DOHH2 (cell line): ENCODE data around the gene CD70.
"Not testable (repeated sequence)": the region's sequence is repeated elsewhere in the genome, so short reads cannot be mapped to it uniquely, and the experiment has no call there.

ENCODE experiments used
- H3F3A ChIP-seq: fragments of 200-600 bp; sonication (generic), shearing (Covaris generic); 2 replicates; pipeline ENCODE4 v1.6.0; 2016; ENCODE audit warnings: antibody characterized with exemption, mild to moderate bottlenecking; ENCODE audit not compliant: control insufficient read depth, insufficient read depth
- H3K27ac ChIP-seq: fragments of 200-600 bp; sonication (generic); 2 replicates; pipeline ENCODE4 v1.5.1; 2014; ENCODE audit warnings: low read depth, mild to moderate bottlenecking, low read length, moderate library complexity
- H3K27me3 ChIP-seq: fragments of 200-600 bp; sonication (generic); 2 replicates; pipeline ENCODE4 v1.6.1; 2014; ENCODE audit warnings: mild to moderate bottlenecking, low read length, mixed read lengths; ENCODE audit not compliant: control insufficient read depth
- H3K36me3 ChIP-seq: fragments of 200-600 bp; sonication (generic); 2 replicates; pipeline ENCODE4 v1.6.1; 2014; ENCODE audit warnings: mild to moderate bottlenecking, low read length, moderate library complexity, mixed read lengths; ENCODE audit not compliant: control insufficient read depth
- H3K4me1 ChIP-seq: fragments of 200-600 bp; sonication (generic); 2 replicates; pipeline ENCODE4 v1.6.1; 2014; ENCODE audit warnings: mild to moderate bottlenecking, low read length, mixed read lengths; ENCODE audit not compliant: control insufficient read depth
- H3K4me2 ChIP-seq: fragments of 200-600 bp; sonication (generic); 2 replicates; pipeline ENCODE4 v1.6.0; 2014; ENCODE audit warnings: mild to moderate bottlenecking, low read length, moderate library complexity
- H3K4me3 ChIP-seq: fragments of 200-600 bp; sonication (generic); 2 replicates; pipeline ENCODE4 v1.5.1; 2014; ENCODE audit warnings: mild to moderate bottlenecking, low read length, mixed read lengths
- H3K79me2 ChIP-seq: fragments of 200-600 bp; sonication (generic); 2 replicates; pipeline ENCODE4 v1.6.1; 2014; ENCODE audit warnings: mild to moderate bottlenecking, low read length, mixed read lengths; ENCODE audit not compliant: control insufficient read depth
- H3K9me2 ChIP-seq: fragments of 200-600 bp; sonication (generic); replicated peaks from 2 replicates; pipeline ENCODE4 v1.6.1; 2014; ENCODE audit warnings: mild to moderate bottlenecking, low read length, mixed read lengths; ENCODE audit not compliant: control insufficient read depth
- H3K9me3 ChIP-seq: fragments of 200-600 bp; sonication (generic); 2 replicates; pipeline ENCODE4 v1.6.1; 2014; ENCODE audit warnings: antibody characterized with exemption, low read length, mixed read lengths; ENCODE audit not compliant: control insufficient read depth, insufficient read depth
- H4K20me1 ChIP-seq: fragments of 200-600 bp; sonication (generic); 2 replicates; pipeline ENCODE4 v1.6.0; 2014; ENCODE audit warnings: low read depth, mild to moderate bottlenecking, antibody characterized with exemption, low read length, moderate library complexity; ENCODE audit not compliant: control insufficient read depth, insufficient read depth
- CTCF ChIP-seq: fragments of 200-600 bp; sonication (generic); IDR thresholded peaks from one replicate; pipeline ENCODE4 v1.5.1; 2014; ENCODE audit warnings: antibody characterized with exemption, mild to moderate bottlenecking, low read depth, low read length; ENCODE audit not compliant: poor library complexity, severe bottlenecking
- EZH2phosphoT487 ChIP-seq: fragments of 200-600 bp; sonication (generic); IDR thresholded peaks from 2 replicates; pipeline ENCODE4 v1.6.1; 2017; ENCODE audit warnings: borderline replicate concordance, mild to moderate bottlenecking, antibody characterized with exemption, low read length, moderate library complexity, mixed read lengths

CD70 gene

GRCh38 chr19:6564393-6564792 lies 26.6 kb downstream of the CD70 start:
- no peaks in the 10 kb centered on the region for H3K27me3 ChIP-seq
- no peaks in the 10 kb centered on the region for H4K20me1 ChIP-seq
- H3K4me1 ChIP-seq: no peaks in the 10 kb centered on the region
- H3K36me3 ChIP-seq: no peaks in the 10 kb centered on the region
- no peaks in the 10 kb centered on the region for H3K79me2 ChIP-seq
- H3K4me2 ChIP-seq: no peak overlapping the region
- no peaks in the 10 kb centered on the region for H3F3A ChIP-seq
- peaks cover 23% of the 10 kb centered on the region for H3K9me3 ChIP-seq
- TF ChIP-seq CTCF (no peak), EZH2phosphoT487 (no peak)
- H3K27ac ChIP-seq: no peak overlapping the region
- no peak overlapping the region for H3K4me3 ChIP-seq
- H3K9me2 ChIP-seq: no peaks in the 10 kb centered on the region

- peaks cover 18% of the 10 kb centered on the region for H3K9me3 ChIP-seq
- not testable (repeated sequence) for H3K9me2 ChIP-seq, H3K4me2 ChIP-seq, H3K36me3 ChIP-seq, H3K4me3 ChIP-seq, H4K20me1 ChIP-seq, H3K4me1 ChIP-seq, H3K27ac ChIP-seq, H3K27me3 ChIP-seq, H3F3A ChIP-seq, H3K79me2 ChIP-seq
Measured at GRCh38 chr19:6562437-6562836, 28.5 kb downstream of the CD70 start.

GRCh38 chr19:6556480-6557195 lies 34.3 kb downstream of the CD70 start:
- Histone ChIP-seq H4K20me1 (no peaks in the 10 kb centered on the region), H3F3A (0 out of 2 replicates have a peak, but pooled peaks cover 2% of the 10 kb centered on the region), H3K79me2 (no peaks in the 10 kb centered on the region), H3K4me3 (no peak overlapping the region), H3K27ac (no peak overlapping the region), H3K27me3 (no peaks in the 10 kb centered on the region), H3K9me3 (no peaks in the 10 kb centered on the region; the same call in 1 of the 2 replicates), H3K4me2 (no peak overlapping the region), H3K36me3 (no peaks in the 10 kb centered on the region), H3K9me2 (no peaks in the 10 kb centered on the region), H3K4me1 (peaks cover 9% of the 10 kb centered on the region)
- TF ChIP-seq CTCF: no peak
- TF ChIP-seq EZH2phosphoT487: no peak

- no peaks in the 10 kb centered on the region for H4K20me1 ChIP-seq
- no peak overlapping the region for H3K4me3 ChIP-seq
- H3K4me2 ChIP-seq: no peak overlapping the region
- H3K27me3 ChIP-seq: no peaks in the 10 kb centered on the region
- TF ChIP-seq CTCF (no peak), EZH2phosphoT487 (no peak)
- no peaks in the 10 kb centered on the region for H3K79me2 ChIP-seq
- peaks cover 13% of the 10 kb centered on the region for H3K4me1 ChIP-seq
- peaks cover 5% of the 10 kb centered on the region; the same call in 1 of the 2 replicates for H3K9me3 ChIP-seq
- no peaks in the 10 kb centered on the region for H3K36me3 ChIP-seq
- no peak overlapping the region for H3K27ac ChIP-seq
- no peaks in the 10 kb centered on the region for H3K9me2 ChIP-seq
- H3F3A ChIP-seq: 0 out of 2 replicates have a peak, but pooled peaks cover 2% of the 10 kb centered on the region
Measured at GRCh38 chr19:6556043-6556449, 34.9 kb downstream of the CD70 start.
